HG03025 (cell line): ENCODE data around the gene PCDH15.

Source experiments
- ATAC-seq: cut with Tn5 transposase; IDR thresholded peaks from one replicate; pipeline ENCODE4 v1.9.1; 2021; ENCODE audit warnings: mild to moderate bottlenecking, moderate library complexity; ENCODE audit not compliant: unreplicated experiment, low FRiP score

The PCDH15 gene

GRCh38 chr10:54159924-54160323 lies 641.1 kb downstream of the PCDH15 start:
- no peak for ATAC-seq

GRCh38 chr10:54148508-54148907 lies 652.5 kb downstream of the PCDH15 start:
- ATAC-seq = no peak

GRCh38 chr10:54139819-54140428 lies 661.1 kb downstream of the PCDH15 start:
- no peak for ATAC-seq

DNA sequence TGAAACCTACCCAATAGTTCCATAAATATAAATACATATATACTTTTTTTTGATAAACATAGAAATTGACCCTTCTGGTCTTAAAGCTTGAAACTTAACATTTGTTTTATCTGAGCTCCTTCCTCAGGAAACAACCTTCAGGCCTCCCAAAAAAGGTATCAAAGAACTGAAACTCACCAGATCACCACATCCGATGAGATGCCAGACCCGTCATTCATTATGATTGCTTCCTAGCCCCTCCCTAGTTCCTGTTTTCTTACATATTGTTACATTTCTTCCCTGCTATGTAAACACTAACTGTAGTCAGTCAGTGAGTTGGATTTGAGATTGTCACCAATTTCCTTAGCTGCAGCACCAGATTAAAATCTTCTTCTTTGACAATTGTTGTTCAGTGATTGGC lies 663.6 kb downstream of the PCDH15 start:
- ATAC-seq = peak; percentile 63

DNA sequence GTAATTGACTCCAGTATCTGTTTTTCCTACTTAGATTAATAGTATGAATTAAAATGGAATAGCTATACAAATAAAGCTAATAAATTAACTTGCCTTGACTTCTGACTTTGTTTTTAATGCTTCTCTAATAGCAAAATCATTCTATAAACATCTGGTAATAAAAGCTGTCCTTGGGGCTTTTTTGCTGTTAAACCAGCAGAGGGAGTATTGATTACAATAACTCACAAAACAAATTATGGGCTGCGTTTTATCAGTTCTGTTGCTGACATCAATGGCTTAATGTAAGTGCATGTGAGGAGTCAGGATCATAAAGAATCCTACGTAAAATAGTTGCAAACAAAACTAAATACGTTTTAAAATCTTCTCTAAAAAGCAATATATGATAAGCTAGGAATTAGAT lies 667.8 kb downstream of the PCDH15 start:
- ATAC-seq = no peak

DNA sequence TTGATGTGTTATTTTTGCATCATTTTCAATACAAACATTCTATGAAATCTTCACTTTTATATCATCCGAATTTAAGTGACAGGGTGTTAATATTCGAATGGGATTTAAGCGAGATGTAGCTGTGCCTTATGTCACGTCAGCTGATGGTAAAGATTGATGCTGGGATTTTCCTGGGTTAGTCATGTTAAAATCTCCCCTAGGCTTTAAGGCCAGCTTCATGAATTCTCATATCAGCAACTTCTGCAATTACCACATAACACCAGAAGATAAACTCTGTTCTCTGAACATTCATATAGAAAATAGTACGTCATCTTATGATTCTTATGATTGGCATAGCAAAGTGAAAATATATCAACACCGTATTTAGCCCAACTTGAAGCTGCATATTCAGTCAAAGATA lies 669.2 kb downstream of the PCDH15 start:
- ATAC-seq = no peak

- ATAC-seq = no peak
These were observed 670.6 kb downstream of the PCDH15 start for GRCh38 chr10:54130394-54130793.

GRCh38 chr10:54125098-54125747 lies 675.8 kb downstream of the PCDH15 start:
- ATAC-seq = no peak

- ATAC-seq = no peak
These were observed 676.7 kb downstream of the PCDH15 start for GRCh38 chr10:54124209-54124885.

DNA sequence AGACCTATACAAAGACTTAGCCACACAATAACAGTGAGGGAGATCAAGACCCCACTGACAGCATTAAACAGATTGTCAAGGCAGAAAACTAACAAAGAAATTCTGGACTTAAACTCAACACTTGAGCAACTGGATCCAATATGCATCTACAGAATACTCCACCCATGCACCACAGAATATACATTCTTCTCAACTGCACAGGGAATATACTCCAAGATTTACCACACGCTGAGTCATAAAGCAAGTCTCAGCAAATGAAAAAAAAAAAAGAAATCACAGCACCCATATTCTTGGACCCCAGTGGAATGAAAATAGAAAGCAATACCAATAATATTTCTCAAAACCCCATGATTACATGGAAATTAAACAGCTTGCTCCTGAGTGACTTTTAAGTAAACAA lies 680.2 kb downstream of the PCDH15 start:
- ATAC-seq = no peak

DNA sequence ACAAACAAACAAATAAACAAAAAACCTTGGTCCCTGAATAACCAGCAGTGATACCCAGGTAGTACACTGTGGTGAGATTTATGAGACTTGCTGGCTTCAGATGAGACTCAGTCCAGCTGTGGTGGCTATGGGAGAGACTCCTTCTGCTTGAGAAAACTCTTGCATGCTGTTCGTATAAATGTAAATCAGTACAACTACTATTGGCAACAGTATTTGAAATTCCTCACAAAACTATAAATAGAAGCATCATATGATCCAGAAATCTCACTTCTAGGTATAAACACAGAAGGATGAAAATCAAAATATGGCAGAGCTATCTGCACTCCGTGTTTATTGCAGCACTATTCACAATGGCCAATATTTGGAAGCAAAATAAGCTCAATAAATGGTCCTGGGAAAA lies 692.1 kb downstream of the PCDH15 start:
- no peak for ATAC-seq

GRCh38 chr10:54096892-54097291 lies 704.1 kb downstream of the PCDH15 start:
- no peak for ATAC-seq

- no peak for ATAC-seq
These were observed 706.7 kb downstream of the PCDH15 start for GRCh38 chr10:54094321-54094720.

DNA sequence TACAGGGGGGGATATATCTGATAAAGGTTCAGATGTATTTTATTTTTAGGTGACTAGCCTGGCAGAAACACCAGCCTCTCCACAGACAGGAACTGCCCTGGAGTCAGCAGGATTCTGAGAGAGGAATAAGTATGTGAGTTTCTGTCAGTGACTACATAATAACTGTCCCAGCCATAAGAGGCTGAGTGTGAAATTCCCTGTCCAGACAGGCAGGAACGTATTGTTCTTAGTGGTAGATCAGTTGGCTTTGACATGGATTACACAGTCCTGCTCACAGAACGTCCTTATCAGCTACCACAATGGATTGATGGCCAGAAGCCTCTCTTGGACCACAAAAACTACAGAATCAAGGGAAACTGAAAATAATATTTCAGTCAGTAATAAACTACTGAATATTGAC lies 709.8 kb downstream of the PCDH15 start:
- no peak for ATAC-seq

- no peak for ATAC-seq
These were observed 719.1 kb downstream of the PCDH15 start for GRCh38 chr10:54081950-54082349.

- no peak for ATAC-seq
These were observed 733.7 kb downstream of the PCDH15 start for GRCh38 chr10:54067361-54067760.

- ATAC-seq = no peak
These were observed 734.4 kb downstream of the PCDH15 start for GRCh38 chr10:54066646-54067045.

DNA sequence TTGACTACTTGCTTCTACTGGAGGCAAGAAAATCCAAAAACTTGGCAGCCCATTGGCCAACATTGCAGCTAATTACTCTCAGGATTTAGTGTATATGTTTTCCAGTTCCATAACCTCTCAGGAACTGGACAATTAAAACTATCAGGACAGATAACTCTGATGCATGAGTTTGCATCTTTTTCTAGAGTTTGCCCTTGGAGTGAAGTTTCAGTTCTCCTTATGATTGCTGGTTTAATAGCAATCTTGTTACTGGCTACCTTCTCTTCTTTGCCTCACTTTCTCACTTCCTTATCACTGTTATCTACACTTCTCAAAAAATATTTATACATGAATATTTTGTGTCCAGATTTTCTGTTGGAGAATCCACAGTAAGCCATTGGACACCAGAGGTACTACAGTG lies 735.9 kb downstream of the PCDH15 start:
- no peak for ATAC-seq

- no peak for ATAC-seq
These were observed 736.8 kb downstream of the PCDH15 start for GRCh38 chr10:54064215-54064614.

- ATAC-seq = no peak
These were observed 737.5 kb downstream of the PCDH15 start for GRCh38 chr10:54063514-54063913.

DNA sequence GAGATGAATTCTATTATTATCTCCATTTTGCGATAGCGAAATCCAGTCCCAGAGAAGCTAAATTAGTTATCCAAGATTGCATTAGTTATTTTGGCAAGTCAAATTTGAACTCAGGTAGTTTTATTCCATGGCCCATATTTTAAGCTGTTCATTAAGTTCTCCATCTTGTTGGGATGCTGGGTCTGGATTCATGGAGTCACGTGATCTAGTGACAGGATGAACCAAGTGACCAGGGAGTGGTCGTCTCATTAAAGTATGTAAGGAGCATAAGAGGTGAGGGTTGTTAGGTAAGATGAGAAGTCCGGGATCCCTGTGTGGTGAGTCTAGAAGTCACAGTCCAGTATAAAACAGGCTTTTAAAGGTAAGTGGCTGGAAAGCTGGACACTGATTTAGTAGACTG lies 740.5 kb downstream of the PCDH15 start:
- ATAC-seq = no peak

- ATAC-seq = no peak
These were observed 743.7 kb downstream of the PCDH15 start for GRCh38 chr10:54057357-54057756.
